Activated gamma-delta T cell treated with anti-CD3 and anti-CD28 coated beads, Interleukin-2, amount 50 U/mL, for 16 hours (primary cell): ENCODE results near the gene POU2F3.

Source experiments
- DNase-seq: peaks from one replicate; pipeline ENCODE4 v3.0.0-alpha.2; 2020; ENCODE audit warnings: low read depth

POU2F3 gene

DNA sequence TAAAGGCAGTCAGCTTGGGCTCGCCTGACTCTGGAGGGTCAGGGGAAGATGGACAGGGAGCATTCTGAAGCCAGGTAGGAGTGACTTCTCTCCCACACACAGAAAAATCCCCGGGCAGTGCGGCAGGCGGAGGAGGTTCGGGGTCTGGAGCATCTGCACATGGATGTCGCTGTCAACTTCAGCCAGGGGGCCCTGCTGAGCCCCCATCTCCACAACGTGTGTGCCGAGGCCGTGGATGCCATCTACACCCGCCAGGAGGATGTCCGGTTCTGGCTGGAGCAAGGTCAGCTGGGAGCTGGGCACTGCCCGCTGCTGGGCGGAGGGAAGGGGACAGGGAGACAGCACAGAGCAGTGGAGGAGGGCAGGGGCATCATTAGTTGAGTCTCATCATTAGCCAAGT, 13.2 kb upstream of the POU2F3 start:
- no peak for DNase-seq

GRCh38 chr11:120227228-120227852, 12.6 kb upstream of the POU2F3 start:
- DNase-seq: no peak

- no peak for DNase-seq
Measured at GRCh38 chr11:120228794-120229384, 11.1 kb upstream of the POU2F3 start.

DNA sequence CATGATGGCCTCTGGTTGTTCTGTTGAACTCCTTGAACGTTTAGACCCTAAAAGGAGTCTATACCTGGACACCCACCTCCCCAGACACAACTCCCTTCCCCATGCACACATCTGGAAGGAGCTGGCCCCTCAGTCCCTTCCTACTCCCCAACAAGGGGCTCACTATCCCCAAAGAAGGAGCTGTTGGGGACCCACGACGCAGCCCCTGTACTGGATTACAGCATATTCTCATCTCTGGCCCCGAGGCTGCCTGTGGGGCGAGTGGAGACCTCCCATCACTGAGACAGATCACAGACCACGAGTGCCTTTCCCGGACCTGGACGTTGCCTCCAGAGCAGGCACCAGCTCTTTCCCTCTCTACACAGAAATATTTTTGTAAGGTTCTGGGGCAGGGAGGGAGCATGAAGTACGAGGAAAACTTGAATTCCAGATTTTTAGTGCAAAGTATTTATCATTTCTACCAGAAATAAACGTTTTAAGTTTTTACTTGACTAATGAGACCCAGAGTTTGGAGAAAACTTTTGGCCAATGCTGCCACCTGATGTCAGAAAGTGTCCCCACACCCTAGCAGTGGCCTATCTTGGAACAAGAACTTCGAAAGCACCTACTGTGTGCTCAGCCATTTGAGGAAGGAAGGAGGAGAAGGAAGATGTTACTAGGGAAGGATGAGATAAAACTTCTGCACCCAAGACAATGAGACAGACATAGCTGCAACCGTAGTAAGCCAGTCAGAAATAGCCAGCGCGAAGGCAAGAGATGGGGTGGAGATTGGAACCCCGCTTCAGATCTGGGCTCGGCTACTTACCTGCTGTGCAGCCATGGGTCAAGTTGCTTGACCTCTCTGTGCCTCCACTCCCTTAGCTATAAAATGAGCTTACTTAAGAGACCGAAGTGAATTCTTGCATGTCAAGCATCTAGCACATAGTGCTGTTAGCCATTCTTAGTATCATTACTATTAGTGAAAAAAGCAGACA, 10.2 kb upstream of the POU2F3 start:
- DNase-seq: no peak

DNA sequence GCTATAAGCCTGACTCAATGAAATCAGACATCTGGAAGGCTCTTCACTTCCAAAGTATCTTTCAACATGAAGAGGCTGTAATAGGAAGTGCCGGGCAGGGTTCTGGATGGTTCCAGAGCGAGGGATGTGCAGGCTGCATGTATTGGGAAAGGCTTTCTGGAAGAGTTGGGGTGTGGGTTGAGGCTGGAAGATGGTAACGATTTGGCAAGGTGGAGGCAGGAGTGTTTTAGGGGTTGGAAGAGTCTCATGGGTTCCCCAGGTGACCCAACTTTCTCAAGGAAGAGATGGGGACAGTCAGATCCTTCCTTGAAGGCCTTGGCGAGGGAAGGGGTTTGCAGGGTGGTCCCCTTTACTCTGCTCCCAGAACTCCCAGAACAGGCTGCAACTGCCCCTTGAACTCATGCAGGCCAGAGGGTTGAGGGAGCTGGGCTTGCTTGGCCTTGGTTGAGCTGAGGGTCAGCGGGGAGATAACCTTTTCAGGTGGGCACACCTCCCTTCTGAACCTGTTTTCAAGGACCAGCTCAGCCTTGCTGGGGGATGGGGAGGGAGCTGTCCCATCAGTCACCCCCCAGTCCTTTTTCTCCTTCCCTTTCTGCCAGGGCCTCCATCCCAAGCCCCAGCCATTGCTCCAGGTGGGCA, 9.4 kb upstream of the POU2F3 start:
- no peak for DNase-seq

- no peak for DNase-seq
Measured at GRCh38 chr11:120231963-120232362, 8.0 kb upstream of the POU2F3 start.

DNA sequence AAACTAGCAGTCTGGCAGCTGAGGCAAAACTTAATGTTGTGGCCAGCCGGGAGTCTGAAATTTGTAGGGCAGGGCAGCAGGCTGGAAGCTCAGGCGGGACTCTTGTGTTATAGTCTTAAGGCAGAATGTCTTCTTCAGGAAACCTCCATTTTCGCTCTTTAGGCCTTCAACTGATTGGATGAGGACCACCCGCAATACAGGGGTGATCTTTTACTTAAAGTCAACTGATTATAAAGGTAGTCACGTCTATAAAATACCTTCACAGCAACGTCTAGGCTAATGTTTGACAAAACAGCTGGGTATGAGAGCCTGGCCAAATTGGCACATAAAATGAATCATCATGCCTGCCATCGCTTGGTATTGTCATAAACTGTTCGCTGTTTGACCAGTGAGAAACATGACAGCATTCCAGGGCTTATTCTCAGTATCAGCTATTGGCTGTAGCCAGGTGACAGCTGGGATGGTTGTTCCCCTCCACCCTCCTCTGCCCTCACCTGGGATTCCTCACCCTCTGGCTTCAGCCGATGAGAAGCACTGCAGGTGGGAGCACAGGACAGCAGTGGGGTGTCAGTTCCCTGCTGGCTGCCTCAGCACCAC, 6.6 kb upstream of the POU2F3 start:
- no peak for DNase-seq

GRCh38 chr11:120235024-120235628, 4.8 kb upstream of the POU2F3 start:
- DNase-seq: peak; percentile 11

DNA sequence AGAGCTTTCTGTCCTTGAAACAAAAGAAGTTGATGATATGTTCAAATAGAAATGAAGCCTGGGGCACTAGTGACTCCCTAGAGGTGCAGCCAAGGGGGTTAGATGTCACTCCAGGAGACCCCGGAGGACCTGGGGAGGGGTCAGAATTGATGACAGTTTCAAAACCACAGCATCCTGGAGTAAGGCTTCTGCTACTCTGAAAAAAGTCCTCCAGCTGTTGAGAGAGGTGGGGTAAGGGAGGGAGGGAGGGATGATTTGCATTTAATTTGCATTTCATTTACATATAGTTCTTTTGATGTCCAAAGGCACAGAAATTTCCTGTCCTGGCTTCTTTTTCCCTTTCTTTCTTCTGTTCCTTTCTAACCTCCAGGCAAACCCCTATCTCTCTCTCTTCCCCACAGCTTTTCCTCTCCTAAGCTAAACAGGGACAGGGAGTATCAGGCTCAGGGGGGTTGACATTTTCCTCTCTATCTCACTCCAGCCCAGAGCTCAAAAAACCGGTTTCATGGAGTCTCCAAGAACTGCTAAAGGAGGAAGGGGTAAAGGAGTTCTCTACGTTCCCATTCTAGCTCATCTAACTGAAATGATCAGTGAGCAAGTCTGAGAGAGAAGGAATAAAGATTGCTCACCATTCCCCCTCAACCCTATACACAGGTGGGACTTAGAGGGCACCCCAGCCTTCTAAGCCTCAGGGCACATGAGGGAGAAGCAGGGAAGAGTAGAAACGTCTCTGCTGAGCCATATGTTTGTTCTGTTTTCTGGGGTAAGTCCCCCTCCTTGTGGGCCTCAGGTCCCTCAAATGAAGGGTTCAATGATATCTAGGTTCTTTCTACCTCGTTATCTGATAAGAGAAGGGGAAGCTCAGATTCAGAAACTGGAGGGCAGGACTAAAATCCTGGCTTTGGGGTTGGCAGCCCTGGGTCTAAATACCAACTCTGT, 3.5 kb upstream of the POU2F3 start:
- DNase-seq: no peak

- no peak for DNase-seq
Measured at GRCh38 chr11:120238968-120239620, 846 bp upstream of the POU2F3 start.

GRCh38 chr11:120240866-120241265, 926 bp downstream of the POU2F3 start:
- no peak for DNase-seq

DNA sequence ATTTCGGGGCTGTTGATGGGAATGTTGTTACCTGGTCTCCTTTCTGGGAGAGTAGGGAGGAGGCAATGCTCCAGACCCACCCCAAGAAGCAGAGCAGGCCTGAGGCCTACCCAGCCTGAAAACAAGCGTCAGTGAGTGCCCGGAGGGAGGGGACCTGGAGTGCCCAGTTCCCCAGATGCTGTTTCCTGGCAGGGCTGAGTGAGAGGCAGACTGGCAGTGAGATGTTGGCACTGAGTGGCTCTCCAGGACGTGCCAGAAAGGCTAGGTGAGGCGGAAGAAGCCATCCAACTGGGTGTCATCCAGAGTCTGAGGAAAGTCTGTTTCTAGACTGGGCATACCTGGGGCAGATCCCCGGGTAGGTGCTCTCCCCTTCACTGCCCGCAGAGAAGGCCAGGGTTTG, 1.3 kb downstream of the POU2F3 start:
- DNase-seq: no peak

GRCh38 chr11:120243221-120243620, 3.3 kb downstream of the POU2F3 start:
- no peak for DNase-seq

DNA sequence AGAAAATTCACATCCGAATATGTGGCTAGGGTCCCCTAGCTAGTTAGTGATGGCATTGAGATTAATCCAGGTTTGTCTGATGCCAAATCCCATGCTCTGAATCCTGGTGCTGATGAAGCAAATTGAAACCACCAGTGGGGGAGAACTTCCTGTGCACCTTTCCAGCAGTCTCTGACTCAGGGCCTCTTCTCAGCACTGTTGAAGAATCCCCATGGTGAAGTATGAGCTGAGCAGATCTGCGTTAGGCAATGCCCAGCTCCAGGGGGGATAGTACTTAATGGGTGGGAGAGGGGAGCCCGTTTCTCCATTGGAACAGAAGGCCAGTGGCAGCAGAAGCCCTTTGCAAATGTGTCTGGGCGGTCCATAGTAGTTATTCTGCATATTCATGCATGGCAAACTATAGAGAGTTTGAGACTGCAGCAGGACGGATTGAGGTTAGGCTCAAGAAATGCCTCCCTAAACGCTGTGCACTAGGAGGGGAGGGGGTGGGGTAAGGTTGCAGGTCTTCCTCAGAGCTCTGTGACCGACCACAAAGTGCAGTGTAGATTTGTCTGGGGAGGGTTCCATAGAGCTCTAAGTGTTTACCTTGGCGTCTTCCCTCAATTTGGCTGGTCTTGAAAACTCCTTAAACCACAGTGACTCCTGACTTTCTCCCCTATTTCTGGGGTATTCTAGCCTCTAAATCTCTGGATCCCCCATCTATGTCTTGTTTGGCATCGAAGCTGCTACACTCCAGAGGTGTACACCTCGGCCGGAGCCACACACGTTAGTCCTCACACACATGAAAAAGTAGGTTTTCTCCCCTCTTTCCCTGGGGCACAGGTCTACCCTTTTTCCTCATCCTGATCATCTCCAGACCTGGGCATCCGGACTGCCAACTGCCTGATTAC, 4.8 kb downstream of the POU2F3 start:
- DNase-seq: no peak

DNA sequence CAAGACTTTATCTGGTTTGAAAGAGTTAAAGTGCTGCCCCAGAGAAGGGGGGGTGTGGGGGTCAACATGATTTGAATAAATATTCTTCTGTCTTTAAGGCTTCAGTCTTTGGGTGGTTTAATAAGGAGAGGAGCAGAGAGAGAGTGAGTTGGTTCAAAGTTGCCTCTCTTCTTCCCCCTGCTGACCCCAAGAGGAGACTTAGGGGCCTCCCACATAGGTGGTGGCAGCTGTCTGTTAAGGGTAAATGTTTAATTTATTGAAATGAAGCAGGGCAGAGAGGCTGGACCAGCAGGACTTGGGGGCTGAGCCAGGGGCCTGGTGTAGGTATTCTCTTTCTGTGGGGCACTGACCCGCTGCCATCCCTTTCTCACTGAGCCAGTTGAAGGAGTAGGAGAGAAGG, 5.5 kb downstream of the POU2F3 start:
- no peak for DNase-seq

GRCh38 chr11:120248551-120249278, 8.8 kb downstream of the POU2F3 start:
- no peak for DNase-seq

GRCh38 chr11:120249279-120250262, 9.6 kb downstream of the POU2F3 start:
- no peak for DNase-seq
